ENCODE results near the gene FHL3.

DNA sequence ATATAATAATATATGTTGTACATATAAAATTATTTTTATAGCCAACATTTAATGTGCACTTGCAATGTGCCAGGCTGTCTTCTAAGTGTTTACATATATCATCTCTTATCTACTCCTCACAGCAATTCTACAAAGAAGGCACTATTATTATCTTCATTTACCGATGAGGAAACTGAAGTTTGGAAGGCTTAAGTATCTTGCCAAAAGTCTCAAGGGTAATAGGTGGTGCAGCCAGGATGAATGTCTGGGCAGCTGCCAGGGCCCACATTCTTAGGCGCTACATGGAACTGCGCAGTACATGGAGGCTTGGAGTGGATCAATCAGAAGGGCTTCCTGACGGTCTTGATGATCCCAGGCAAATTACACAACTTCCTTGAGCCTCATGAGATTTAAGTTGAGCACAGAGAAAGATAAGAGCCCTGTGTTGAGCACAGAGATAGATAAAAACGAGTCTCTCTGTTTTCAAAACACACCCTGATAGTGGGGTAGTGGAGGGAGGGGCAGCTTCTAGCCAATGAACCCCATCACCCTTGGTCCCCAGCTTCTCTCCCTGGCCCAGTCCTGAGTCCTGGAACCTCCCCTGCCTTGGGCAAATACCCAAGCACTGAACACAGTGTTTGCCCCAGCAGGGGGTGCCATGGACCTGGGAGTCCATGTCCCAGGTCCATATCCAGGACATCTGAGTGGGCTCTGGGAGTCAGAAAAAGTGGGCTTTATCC lies 32.1 kb upstream of the FHL3 start:
- TF ChIP-seq, protein P1, sequence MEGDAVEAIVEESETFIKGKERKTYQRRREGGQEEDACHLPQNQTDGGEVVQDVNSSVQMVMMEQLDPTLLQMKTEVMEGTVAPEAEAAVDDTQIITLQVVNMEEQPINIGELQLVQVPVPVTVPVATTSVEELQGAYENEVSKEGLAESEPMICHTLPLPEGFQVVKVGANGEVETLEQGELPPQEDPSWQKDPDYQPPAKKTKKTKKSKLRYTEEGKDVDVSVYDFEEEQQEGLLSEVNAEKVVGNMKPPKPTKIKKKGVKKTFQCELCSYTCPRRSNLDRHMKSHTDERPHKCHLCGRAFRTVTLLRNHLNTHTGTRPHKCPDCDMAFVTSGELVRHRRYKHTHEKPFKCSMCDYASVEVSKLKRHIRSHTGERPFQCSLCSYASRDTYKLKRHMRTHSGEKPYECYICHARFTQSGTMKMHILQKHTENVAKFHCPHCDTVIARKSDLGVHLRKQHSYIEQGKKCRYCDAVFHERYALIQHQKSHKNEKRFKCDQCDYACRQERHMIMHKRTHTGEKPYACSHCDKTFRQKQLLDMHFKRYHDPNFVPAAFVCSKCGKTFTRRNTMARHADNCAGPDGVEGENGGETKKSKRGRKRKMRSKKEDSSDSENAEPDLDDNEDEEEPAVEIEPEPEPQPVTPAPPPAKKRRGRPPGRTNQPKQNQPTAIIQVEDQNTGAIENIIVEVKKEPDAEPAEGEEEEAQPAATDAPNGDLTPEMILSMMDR (IDR thresholded peaks at IDR 0.05) = no peak
- no peak for TF ChIP-seq POLR2A (IDR thresholded peaks at IDR 0.05)

Data from vagina (tissue), 2 donors.